DMS 273 (cell line): ENCODE data around the gene PHKB.

Experiments
- DNase-seq: peaks from one replicate; lab custom pipeline; 2025; ENCODE audit not compliant: unreplicated experiment; lab: John Stamatoyannopoulos, UW

PHKB gene

DNA sequence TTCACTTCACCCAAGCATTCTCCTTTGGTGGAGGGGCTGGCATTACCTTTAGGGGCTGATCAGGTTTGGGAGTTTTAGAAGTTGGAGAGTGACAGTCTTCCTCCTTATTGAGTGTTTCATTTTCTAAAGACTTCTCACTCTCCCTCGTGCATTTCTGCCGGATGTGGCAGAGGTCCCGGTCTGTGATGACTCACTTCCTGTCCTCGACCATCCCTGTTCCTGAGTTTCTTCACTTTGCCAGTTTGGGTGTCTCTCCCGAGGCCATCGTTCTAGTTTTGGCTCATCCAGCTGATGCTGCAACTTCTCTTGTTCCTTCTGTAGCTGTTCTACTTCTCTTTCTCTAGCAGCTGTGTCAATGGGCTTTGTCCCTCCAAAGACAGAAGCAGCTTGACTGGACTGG, 104.3 kb downstream of the PHKB start:
- DNase-seq, result no peak

DNA sequence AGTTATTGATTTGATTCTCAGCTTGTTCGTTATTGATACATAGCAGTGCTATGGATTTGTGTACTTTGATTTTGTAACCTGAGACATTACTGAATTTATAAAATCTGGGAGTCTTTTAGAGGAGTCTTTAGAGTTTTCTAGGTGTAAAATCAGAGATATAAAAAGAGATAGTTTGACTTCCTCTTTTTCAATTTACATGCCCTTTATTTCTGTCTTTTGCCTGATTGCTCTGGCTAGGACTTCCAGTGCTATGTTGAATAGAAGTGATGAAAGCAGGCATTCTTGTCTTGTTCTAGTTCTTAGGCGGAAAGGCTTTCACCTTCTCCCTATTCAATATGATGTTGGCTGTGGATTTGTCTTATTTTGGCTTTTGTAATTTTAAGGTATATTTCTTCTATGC, 106.2 kb downstream of the PHKB start:
- DNase-seq, result no peak

DNA sequence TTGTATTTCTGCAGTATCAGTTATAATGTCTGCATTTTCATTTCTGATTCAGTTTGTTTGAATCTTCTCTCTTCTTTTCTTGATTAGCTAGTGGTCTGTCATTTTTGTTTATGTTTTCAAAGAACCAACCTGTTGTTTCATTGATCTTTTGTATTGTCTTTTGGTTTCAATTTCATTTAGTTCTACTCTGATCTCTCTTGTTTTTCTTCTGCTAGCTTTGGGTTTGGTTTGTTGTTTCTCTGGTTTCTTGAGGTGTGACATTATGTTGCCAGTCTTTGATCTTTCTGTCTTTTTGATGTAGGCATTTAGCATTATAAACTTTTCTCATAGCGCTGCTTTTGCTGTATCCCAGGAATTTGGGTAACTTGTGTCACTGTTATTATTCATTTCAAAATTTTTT, 107.2 kb downstream of the PHKB start:
- no peak for DNase-seq

DNA sequence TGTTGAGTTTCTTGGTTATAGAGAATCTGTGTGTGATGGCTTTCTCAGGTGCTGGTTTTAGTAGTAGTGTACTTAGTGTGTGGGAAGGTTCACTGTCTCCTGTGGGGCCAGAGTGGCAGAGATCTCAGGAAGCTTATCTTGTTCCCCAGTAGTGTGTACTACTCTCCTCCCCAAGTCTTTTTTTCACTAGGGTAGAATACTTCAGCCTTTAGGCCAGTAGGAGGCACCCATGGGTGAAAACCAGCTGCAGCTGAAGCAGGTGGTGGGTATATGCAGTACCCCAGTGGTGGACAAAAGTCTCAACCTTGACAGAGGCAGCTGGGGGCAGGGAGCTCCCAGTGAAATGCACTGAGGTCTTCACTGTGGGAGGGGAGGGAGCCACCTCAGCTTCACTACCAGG, 109.9 kb downstream of the PHKB start:
- no peak for DNase-seq

DNA sequence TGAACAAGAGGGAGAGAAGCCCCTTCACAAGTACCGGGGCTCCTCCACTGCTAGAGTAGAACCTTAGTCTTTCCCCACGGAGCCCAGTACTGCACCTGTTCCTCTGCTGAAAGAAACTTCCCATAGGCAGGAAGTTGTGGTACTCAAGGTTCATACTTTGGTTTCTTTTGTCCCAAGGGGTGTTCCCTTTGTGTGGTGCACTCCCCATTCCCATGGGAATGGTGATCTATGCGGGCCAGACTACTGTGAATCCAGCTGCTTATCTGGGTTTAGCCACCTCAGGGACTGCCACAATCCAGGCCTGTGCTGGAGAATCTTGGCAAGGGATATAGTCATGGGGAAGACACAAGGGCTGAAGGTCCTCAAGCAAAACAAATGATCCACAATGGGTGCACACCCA, 110.6 kb downstream of the PHKB start:
- DNase-seq, result no peak

DNA sequence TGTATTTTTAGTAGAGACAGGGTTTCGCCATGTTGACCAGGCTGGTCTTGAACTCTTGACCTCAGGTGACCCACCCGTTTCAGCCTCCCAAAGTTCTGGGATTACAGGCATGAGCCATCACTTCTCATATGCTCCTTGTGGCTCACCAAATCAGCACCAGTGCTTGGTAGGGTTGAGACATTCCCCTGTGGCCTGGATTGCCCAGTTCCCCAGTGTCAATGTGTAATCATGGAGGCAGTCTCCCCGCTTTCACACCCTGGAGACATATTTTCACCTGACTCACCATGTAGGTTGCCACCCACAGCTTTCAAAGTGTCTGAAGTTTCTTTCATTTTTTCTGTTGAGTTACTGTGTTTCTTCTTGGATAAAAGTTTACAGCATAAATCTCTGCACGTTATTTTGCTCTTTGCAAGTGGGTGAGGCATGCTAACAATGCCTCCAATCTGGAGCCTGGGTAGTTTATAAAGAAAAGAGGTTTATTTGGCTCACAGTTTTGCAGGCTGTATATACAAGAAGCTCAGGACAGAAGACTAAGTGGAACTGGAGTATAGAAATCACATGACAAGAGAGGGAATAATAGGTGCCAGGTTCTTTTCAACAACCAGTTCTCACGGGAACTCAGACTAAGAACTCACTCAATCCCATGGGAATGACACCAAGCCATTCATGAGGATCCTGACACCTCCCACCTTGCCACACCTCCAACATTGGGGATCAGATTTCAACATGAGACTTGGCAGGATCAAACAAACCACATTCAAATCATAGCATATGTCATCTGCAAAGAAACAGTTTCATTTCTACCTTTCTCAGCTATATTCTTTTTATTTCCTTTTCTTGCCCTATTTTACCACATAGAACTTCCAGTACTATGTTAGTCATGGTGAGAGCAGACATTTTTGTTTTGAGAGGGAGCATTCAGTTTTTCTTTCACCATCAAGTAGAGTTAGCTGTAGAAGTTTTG, 113.2 kb downstream of the PHKB start:
- peak; percentile 54 for DNase-seq

DNA sequence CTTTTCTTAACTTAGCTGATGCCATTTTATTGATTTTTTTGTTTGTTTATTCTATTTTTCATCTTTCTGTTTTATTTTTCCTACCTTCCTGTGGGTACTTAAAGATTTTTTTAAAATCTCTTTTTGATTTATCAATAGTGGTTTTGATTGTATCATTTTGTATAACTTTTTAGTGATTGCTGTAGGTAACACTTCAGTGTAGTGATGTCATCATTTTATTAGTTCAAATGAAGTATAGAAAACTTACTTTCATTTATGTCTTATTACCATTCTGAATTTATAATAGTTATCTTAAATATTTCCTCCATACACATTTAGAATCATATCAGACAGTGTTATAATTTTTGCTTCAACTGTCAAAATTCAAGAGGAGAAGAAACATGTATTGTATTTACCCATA, 115.9 kb downstream of the PHKB start:
- DNase-seq, result no peak

DNA sequence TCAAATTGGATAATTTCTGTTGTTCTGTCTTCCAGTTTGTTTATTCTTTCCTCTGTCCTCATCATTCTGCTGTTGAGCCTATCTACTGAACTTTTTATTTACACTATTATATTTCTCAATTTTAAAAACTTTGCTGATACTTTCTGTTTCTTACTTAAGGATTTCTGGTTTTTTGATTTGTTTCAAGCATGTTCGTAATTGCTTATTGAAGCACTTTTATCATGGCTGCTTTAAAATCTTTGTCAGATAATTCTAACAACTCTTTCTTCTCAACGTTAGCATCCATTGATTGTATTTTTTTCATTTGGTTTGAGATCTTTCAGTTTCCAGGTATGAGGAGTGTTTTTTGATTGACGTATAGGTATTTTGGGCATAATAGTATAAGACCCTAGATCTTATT, 116.9 kb downstream of the PHKB start:
- no peak for DNase-seq

DNA sequence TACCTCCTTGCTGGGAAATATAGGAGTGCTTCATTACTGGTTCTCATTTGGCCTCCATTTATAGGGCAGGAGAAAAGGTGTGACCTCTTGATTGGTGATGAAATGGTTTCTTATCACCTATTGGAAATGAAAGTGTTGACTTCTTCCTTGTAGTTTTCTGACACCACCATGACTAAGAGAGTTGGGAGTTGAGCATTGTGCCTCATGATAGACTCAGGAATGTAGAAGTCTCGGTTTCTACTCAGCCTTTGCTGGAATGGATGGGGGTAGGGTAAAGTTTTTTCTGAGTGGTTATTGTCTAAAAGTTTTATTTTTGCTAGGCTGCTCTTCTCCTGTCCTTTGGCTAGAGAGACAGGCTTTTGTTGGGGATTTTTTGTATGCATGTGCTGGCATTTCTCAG, 117.4 kb downstream of the PHKB start:
- DNase-seq, result no peak

DNA sequence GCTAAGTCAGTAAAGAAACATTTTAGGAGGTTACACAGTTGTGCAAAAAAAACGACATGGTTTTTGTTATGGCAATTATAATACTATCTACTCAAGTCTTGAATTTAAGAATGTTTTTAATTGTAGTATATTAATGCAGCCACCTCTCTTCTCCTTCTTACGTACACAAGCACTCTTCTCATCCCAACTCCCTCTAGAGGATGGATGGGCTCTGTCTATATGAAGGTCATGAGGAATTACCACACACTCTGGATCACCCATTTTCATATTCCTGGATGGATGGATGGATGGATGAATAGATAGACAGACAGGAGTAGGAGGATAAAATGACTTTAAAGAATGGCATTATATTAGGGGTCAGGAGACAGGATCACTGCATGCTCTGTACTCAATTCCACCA, 120.0 kb downstream of the PHKB start:
- no peak for DNase-seq

DNA sequence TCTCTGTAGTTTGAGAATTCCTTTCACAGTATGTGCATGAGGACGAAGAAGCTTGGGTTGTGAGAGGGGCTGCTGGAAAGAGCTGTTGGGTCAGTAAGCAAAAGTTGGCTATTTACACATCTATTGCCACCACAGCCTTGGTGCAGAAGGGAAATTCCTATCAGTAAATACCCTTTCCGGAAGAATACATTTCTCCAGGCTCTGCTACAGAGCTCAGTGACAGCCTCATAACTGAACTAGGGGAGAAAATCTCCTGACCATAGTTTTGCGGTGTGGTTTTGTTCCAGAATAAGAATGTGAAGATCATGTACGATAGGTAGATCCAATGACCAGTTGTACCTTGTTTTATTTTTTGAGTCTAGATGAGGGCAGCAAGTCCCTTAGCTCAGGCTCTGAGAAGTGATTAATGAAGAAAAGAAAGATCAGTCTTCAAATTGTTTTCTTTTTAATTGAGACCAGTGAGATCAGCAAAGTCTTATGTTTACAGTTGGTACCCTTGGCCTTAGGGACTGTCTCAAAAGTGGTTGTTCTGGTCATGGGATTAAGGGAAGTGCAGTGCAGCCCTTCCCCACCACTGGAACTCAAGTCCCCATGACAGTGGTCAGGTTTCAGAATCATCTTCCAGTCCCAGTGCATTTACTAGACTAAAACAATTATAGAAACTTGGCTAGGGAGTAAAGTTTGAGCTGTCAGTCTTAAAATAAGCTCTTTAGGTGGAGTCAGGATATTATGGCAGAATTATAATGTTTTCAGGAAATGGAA, 123.5 kb downstream of the PHKB start:
- no peak for DNase-seq

DNA sequence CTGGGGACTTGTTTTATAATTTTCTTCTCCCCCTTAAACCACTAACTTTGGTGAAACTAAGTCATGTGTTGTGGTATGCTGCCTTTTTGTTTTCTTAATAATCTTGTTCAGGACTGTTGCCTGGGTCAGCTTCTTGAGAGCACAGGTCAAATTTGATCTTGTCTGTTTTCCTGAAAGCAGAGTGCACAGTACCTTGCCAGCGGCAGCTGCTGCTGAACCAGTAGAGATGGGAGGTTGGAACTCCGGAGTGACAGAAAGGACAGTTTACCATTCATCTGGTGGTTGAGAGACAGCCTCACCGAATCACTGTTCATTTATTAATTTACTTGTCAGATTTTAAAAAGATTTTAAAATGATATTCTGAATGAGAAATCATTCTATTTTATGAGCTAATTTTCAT, 125.0 kb downstream of the PHKB start:
- DNase-seq, result no peak

DNA sequence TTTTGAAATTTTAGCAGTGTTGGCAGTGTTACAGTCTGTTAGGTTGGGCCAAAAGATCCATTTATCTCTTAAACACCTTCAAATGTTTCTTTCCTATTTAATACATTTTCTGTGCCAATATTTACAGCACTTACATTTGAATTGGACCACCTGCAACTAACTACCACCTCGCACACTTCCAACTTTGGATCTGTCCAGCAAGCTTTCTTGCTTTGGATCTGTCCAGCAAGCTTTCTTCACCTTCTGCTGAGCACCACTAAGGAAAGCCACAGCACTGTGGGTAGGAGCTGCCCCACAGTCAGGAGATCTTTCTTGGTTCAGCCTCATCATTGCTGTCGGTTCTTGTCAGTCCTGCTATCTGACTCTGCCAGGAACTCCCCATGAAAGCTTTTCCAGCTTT, 129.3 kb downstream of the PHKB start:
- DNase-seq, result no peak

DNA sequence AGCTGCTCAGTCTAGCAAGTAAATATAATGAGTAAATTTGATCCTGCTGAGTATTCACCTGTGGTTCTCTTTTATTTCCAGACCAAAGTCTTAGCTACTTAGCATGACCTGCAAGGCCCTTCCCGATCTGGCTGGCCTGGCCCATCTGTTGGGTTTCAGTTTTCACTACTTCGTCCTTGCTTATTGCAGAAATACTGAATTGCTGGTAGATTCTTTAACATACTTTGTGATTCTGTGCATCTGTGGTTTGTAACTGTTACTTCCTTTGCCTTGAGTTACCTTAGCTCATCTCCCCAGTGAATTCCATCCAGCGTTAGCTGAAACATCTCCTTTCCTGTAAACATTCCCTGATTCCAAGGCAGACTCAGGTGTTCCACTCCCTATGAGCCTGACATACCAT, 131.1 kb downstream of the PHKB start:
- peak; percentile 62 for DNase-seq

DNA sequence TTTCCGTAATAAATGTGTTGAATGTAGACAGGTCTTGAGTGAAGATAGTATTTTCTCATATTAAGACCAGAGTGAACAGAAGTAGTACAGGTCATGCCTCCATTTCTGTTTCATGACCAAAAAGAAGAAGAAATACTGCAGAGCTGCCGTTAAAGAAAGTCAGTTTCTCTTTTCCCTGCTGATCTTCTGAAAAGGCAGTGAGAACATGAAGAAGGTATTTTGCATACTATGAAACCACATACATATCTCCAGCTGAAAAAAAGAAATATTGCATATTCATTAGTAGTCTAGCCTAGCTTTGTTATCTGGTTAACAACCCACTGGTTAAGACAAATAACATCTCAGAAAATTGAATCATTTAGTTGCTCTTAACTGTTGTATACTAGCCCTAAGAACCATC, 138.4 kb downstream of the PHKB start:
- DNase-seq, result no peak

DNA sequence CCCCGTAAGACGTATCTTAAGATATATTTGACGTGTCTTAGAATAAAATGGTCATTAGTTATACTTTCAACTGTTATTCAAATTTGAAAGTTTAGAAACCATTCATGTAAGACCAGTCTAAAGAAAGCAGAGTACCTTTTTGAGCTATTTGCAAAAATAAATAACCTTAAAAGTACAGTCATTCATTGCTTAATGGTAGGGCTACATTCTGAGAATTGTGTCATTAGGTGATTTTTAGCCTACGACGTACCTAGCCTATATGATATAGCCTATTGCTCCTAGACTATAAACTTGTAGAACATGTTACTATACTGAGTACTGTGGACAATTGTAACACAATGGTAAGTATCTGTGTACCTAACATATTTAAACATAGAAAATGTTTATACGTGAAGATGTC, 139.2 kb downstream of the PHKB start:
- DNase-seq, result no peak

DNA sequence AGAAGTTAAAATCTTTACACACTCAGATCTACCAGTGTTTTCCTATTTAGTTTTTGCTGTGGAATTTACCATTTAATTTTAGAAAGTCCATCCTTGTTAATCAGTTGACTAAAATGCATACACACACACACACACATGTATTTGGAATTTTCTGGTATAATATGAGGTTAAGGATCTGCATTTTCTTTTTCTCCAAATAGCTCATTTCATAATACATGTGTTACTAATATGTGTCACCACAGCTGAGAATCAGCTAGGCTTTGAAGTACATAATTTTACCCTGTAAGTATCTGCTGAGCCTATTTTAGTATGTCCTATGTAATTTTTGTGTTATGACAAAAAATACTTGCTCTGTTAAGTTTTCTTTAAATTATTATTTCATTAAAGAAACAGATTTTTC, 143.2 kb downstream of the PHKB start:
- DNase-seq, result no peak

DNA sequence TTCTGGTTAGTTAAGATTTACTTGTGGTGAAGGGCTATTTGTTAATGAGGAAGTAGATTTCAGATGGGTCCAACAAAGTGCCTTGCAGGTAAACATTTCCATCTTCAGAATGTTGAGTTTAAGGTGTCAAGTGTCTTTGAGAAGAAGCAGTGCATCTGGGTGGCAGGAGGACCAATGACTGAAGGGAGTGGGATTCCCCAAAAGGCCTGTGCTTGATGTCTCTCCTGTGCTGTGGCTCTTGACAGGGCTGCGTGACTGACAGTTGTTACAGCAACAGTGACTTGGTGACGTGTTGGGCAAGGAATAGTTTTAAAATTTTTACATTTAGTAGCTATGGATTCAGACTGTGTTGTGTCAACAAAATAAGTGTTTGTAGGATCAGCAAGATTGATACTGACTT, 149.9 kb downstream of the PHKB start:
- no peak for DNase-seq

DNA sequence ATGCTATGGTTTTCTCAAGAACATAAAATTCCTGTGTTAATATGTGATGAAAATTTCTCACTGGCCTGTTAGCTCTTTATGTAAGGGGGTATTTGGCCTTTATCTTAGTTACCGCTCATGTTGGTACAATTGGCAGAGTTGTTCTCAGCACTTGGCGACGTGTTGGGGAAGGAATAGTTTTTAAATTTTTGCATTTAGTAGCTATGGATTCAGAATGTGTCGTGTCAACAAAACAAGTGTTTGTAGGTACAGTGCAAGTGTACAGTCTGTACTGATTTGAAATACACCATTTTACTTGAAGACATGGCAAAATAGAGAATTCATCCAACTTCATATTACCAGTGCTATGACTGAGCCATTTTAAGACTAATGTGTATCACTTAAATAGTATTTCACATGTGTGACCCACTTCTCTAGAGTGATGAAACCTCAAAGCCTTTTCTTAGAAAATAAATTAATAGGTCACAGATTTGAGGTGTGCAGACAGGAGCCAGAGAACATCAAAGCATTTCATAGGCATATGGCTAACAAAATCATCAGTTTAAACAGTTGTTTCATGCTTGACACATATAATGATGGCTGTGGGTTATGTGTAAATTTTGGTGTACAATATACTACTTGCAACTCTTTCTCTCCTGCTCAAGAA, 150.8 kb downstream of the PHKB start:
- no peak for DNase-seq

DNA sequence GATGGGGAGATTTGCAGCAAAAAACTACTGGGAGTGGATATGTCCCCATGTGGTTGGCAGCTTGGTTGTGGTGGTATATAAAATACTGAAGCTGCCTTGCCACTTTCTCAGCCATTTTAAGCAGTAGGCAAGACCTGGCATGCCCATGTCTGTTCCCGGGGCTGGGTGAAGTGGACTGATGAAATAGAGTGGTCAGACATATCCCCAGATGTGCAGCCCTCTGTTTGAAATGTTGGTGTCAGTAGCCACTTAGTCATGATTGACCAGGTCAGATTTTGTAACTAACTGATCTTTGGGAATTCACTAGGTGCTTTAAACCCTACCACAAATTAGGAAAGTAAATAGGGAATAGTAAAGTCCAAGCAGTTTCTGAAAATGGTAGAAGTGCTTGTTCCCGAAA, 151.6 kb downstream of the PHKB start:
- DNase-seq, result no peak

DNA sequence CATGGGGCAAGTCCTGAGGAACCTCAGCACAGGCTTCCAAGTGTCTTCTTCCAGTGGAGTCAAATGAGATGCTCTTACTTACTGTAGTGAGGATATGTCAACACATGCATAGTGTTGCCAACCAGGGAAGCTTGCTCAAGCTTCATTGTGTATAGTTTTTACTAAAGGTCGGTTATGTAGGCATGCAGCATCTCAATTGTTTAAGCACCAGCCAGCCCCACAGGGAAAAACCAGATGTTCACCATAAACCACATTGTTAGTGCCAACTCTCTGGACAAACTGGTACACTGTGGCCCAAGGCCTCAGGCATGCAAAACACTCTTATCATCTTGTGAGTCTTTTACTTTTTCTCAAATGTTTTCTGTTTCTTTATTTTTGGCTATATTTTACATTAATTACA, 152.1 kb downstream of the PHKB start:
- DNase-seq, result no peak

DNA sequence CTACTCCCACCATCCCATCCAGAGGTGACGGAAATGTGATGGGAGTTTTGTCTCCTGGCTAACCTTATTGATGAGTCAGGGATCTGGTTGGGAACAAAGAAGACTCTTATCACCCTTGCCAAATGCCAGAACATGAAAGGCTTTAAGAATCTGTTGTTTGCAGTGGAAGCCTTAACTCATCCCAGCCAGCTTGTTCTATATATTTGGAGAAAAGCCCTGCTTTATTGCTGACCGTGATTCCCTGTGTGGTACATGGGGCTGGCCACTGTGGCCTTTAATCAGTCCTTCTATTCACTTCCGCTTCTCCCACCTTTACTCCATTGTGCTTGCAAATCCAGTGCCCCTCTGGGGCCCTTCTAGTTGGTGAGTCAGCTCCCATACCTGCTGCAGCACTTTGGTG, 156.6 kb downstream of the PHKB start:
- DNase-seq, result no peak
